22Rv1 (cell line): ENCODE results near the gene FMN1.

ENCODE experiments used
- H3K27ac ChIP-seq: fragments of 450-650 bp; 2 replicates; pipeline ENCODE4 v1.5.1; 2017
- ZFX ChIP-seq: fragments of 450-650 bp; IDR thresholded peaks from 2 replicates; pipeline ENCODE4 v1.6.1; 2017; ENCODE audit warnings: antibody characterized with exemption, borderline replicate concordance
- TF ChIP-seq, protein P1 (sequence below): fragments of 450-650 bp; IDR thresholded peaks from 2 replicates; pipeline ENCODE4 v1.5.1; 2017; ENCODE audit warnings: mild to moderate bottlenecking

Gene FMN1

DNA sequence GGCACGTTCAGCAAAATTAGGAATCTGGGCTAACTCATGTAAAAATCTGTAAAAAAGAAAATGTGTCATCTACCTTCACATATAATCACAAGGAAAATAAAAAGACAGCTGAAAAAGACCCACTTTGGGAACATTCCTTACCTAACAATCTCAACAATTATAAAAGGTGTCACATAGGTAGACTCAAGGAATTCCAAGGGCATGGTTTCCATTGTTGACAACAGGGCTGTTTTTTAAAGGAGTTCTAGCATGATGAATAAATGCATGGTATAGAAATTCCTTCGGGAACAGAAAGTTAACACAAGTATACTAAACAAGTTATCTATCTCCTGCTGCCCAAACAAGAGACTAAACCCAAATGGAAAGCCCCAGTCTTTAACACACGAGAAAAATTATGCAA is 292.5 kb downstream of the FMN1 start:
- H3K27ac ChIP-seq, result no peak overlapping the region
- TF ChIP-seq, protein P1, sequence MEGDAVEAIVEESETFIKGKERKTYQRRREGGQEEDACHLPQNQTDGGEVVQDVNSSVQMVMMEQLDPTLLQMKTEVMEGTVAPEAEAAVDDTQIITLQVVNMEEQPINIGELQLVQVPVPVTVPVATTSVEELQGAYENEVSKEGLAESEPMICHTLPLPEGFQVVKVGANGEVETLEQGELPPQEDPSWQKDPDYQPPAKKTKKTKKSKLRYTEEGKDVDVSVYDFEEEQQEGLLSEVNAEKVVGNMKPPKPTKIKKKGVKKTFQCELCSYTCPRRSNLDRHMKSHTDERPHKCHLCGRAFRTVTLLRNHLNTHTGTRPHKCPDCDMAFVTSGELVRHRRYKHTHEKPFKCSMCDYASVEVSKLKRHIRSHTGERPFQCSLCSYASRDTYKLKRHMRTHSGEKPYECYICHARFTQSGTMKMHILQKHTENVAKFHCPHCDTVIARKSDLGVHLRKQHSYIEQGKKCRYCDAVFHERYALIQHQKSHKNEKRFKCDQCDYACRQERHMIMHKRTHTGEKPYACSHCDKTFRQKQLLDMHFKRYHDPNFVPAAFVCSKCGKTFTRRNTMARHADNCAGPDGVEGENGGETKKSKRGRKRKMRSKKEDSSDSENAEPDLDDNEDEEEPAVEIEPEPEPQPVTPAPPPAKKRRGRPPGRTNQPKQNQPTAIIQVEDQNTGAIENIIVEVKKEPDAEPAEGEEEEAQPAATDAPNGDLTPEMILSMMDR, result no peak
- no peak for TF ChIP-seq ZFX

DNA sequence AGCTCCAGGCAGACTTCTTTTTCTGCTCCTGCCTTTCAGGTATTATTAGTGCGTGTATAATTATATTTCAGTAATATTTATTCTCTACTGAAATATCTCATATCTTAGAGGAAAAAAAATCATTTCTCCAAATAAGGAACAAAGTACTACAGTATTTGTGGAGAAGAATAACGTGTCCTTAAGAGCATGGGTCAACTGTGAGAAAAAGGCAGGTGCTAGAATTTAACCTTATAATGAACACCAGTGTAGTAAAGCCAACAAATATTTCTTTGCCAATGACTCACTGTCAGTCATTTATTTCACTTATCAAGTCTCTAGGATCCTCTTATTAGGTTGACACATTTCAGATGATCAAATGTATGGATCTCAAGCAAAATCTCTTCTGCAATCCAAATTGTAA is 293.3 kb downstream of the FMN1 start:
- H3K27ac ChIP-seq, result no peak overlapping the region
- TF ChIP-seq ZFX, result no peak
- TF ChIP-seq, protein P1, result no peak

DNA sequence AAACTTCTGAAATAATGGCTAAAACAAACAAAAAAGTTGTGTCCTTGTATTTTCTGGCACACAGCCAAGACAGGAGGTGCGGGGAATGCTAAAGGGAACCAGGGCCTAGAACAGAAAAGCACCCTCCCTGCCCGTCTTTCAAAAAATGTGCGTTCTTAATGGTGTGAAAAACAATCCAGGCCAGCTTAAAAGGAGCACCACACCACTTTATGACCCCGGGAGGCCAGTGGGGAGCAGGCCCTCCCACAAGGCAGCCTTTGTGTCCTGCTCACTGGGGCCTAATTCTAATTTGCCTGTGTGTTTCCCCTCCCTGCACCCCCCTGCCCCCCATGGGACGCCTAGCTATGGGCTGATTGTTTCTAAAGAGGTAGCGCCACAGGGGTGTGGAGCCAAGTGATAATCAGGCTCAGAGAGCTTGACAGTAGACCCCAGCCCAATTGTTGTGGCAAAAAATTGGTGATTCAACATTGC is 295.4 kb downstream of the FMN1 start:
- no peak overlapping the region for H3K27ac ChIP-seq
- TF ChIP-seq, protein P1, result no peak
- TF ChIP-seq ZFX, result no peak

DNA sequence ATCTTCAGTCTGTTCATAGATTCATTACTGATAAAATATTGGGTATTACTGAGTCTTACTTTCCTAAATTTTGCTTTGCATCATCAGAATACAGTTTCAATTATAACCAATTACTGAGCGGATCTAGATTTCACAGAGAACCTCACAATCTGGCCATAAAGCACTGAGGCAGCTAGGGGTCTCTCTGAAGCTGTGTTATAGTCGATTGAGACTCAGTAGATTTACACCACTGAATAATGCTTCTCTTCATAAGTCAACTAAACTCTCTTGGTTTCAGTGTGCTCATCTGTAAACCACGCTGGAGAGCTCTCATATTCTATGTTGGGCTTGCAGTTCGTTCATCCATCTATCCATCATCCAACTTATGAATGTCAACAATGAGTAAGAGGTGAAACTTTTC is 296.1 kb downstream of the FMN1 start:
- no peak overlapping the region for H3K27ac ChIP-seq
- TF ChIP-seq ZFX, result no peak
- TF ChIP-seq, protein P1, result no peak

DNA sequence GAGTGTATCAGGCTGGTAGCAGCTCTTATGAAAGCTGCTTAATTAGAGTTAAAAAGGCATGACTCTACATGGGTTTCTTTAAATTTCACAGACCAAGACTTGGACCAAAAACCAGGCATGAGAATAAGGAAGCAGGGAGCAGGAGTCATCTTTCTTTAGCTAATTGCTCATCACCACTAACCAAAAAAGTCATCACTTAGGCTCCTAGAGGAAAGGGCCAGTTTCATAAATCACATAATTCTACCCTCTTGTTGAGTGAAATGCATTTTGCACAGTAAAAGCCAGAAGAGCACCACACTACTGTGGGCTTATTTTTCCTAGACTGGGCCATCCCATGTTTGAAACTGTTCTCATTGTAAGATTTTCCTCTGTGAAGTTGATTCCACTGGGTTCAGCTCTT is 301.1 kb downstream of the FMN1 start:
- TF ChIP-seq, protein P1, result no peak
- no peak for TF ChIP-seq ZFX
- no peak overlapping the region for H3K27ac ChIP-seq

DNA sequence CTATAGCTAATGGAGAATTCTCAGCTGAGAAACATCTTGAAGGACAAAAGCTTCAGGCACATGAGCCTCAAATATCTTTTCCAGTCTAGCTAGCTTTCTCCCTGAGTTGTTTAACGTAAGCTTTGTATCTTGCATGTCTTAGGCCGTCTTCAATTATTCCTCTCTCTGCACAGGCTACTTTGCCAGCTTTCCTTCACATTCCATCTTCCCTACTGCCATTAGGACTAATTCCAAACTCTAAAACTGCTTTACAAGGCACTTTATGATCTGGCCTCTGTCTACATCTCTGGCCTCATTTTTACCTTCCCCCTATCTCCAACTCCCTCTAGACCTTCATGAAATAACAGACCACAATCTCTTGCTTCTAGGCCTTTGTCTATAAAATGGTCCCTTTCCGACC is 305.3 kb downstream of the FMN1 start:
- no peak overlapping the region for H3K27ac ChIP-seq
- TF ChIP-seq ZFX, result no peak
- TF ChIP-seq, protein P1, result no peak

DNA sequence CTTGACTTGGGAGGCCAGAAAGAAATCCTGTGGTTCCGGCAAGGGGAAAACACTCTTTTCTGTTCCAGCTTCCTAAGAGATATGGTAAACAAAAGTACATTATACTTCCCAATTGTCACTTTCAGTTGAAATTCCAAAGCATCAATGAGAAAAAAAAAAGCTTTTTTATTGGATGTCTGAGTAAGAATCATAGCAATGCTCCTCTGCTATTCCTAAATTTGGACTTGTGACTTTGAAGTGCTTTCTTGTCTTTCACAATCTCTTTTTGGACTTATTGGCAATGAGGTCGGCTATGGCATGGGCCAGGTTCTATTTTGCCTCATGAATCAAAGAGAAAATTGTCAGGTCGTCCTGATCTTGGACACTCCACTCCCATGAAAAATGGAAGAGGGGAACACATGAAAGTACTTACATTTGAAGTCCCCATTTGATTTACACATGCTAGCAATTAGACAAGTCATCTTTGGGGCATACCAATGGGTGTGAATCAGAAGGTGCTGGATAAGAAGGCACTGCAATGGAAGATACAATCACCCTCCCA is 306.2 kb downstream of the FMN1 start:
- H3K27ac ChIP-seq, result no peak overlapping the region
- TF ChIP-seq, protein P1, result no peak
- TF ChIP-seq ZFX, result no peak
